DMS 273 treated with DMSO at 0.1 percent for 48 hours (cell line): ENCODE measurements around the gene DHX58.

Source experiments
- DNase-seq: peaks from one replicate; lab custom pipeline; 2025; lab: John Stamatoyannopoulos, UW

The DHX58 gene

DNA sequence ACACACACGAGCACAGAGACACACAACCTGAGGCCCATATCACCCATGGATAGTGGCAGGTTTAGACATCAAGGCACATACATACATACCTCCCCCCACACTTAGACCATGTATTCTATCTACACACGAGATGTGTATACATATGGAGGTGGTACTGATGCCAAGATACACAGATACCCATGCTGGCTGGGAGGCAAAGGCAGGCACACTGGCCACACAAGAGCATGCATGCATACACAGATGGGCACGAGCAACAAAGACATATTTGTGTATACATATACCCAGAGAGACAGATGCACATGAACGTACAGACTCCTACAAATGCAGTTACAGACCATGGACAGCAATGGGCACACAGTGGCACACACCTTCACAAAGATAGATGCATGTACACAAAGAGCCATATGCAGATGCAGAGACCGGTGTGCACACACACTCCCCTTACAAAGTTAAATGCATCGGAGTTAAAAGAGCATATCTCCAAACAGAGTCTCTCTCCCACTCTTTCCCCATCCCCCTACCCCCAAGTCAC, 60.1 kb downstream of the DHX58 start:
- no peak for DNase-seq

- DNase-seq, result no peak
These were observed 60.9 kb downstream of the DHX58 start for GRCh38 chr17:42051645-42052044.
